ENCODE data around the gene MED1.
"Not testable (repeated sequence)": the region's sequence is repeated elsewhere in the genome, so short reads cannot be mapped to it uniquely, and the experiment has no call there.

MED1 gene

GRCh38 chr17:39450847-39451581 lies at the start of gene MED1:
TSS of gene MED1 (minus strand) at chr17:39451263. CDS start at chr17:39451062, 201 bp downstream.
- H3K27ac ChIP-seq = peak within 1 kb of the TSS; percentile 87
- TF ChIP-seq ZFX (IDR thresholded peaks at IDR 0.05; ENCODE audit: borderline replicate concordance) = no peak
- no peak for TF ChIP-seq CTCF (IDR thresholded peaks at IDR 0.05)

GRCh38 chr17:39496921-39497320 lies 45.9 kb upstream of the MED1 start:
- not testable (repeated sequence) for H3K27ac ChIP-seq

- TF ChIP-seq ZFX (IDR thresholded peaks at IDR 0.05; ENCODE audit: borderline replicate concordance) (no peak), CTCF (IDR thresholded peaks at IDR 0.05) (no peak)
- H3K27ac ChIP-seq = no peak overlapping the region
Measured at GRCh38 chr17:39487946-39488345, 36.9 kb upstream of the MED1 start.

GRCh38 chr17:39487490-39487889 lies 36.4 kb upstream of the MED1 start:
- not testable (repeated sequence) for H3K27ac ChIP-seq

GRCh38 chr17:39486242-39486641 lies 35.2 kb upstream of the MED1 start:
- TF ChIP-seq CTCF (IDR thresholded peaks at IDR 0.05) (no peak), ZFX (IDR thresholded peaks at IDR 0.05; ENCODE audit: borderline replicate concordance) (no peak)
- no peak overlapping the region for H3K27ac ChIP-seq

- no peak overlapping the region for H3K27ac ChIP-seq
- TF ChIP-seq ZFX (IDR thresholded peaks at IDR 0.05; ENCODE audit: borderline replicate concordance) = no peak
- no peak for TF ChIP-seq CTCF (IDR thresholded peaks at IDR 0.05)
Measured at GRCh38 chr17:39485555-39485954, 34.5 kb upstream of the MED1 start.

GRCh38 chr17:39484178-39484577 lies 33.1 kb upstream of the MED1 start:
- H3K27ac ChIP-seq = no peak overlapping the region
- TF ChIP-seq ZFX (IDR thresholded peaks at IDR 0.05; ENCODE audit: borderline replicate concordance) (no peak), CTCF (IDR thresholded peaks at IDR 0.05) (no peak)

GRCh38 chr17:39483506-39483905 lies 32.4 kb upstream of the MED1 start:
- TF ChIP-seq CTCF (IDR thresholded peaks at IDR 0.05) = no peak
- TF ChIP-seq ZFX (IDR thresholded peaks at IDR 0.05; ENCODE audit: borderline replicate concordance) = no peak
- no peak overlapping the region for H3K27ac ChIP-seq

GRCh38 chr17:39479631-39480030 lies 28.6 kb upstream of the MED1 start:
- H3K27ac ChIP-seq = not testable (repeated sequence)

Measured in 22Rv1 (cell line).